WTC11 (cell line): ENCODE data around the gene INTS4.

Source experiments
- CTCF ChIP-seq: fragments of 200-600 bp; IDR thresholded peaks from 2 replicates; pipeline ENCODE4 v1.8.0; 2022; ENCODE audit warnings: antibody characterized with exemption
- SP1 ChIP-seq: sonication (generic); formaldehyde crosslinking; conservative IDR thresholded peaks from 2 replicates; pipeline ENCODE4 v1.8.1; 2022; ENCODE audit warnings: missing genetic modification reagents
- TF ChIP-seq, protein P1 (sequence below): sonication (generic); formaldehyde crosslinking; IDR thresholded peaks from 2 replicates; pipeline ENCODE4 v1.8.1; 2022; ENCODE audit warnings: missing genetic modification reagents, borderline replicate concordance
- TF ChIP-seq, protein P2 (sequence below): fragments of 250-450 bp; sonication (Bioruptor Pico); IDR thresholded peaks from 2 replicates; pipeline ENCODE4 v2.1.2; 2022; ENCODE audit warnings: mild to moderate bottlenecking, moderate library complexity

GRCh38 chr11:78039391-78039918 lies 45.0 kb upstream of the INTS4 start:
- TF ChIP-seq SP1, result no peak
- TF ChIP-seq CTCF, result no peak
- TF ChIP-seq, protein P1, sequence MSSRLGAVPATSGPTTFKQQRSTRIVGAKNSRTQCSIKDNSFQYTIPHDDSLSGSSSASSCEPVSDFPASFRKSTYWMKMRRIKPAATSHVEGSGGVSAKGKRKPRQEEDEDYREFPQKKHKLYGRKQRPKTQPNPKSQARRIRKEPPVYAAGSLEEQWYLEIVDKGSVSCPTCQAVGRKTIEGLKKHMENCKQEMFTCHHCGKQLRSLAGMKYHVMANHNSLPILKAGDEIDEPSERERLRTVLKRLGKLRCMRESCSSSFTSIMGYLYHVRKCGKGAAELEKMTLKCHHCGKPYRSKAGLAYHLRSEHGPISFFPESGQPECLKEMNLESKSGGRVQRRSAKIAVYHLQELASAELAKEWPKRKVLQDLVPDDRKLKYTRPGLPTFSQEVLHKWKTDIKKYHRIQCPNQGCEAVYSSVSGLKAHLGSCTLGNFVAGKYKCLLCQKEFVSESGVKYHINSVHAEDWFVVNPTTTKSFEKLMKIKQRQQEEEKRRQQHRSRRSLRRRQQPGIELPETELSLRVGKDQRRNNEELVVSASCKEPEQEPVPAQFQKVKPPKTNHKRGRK (CRISPR knock-in tag), result no peak
- TF ChIP-seq, protein P2, sequence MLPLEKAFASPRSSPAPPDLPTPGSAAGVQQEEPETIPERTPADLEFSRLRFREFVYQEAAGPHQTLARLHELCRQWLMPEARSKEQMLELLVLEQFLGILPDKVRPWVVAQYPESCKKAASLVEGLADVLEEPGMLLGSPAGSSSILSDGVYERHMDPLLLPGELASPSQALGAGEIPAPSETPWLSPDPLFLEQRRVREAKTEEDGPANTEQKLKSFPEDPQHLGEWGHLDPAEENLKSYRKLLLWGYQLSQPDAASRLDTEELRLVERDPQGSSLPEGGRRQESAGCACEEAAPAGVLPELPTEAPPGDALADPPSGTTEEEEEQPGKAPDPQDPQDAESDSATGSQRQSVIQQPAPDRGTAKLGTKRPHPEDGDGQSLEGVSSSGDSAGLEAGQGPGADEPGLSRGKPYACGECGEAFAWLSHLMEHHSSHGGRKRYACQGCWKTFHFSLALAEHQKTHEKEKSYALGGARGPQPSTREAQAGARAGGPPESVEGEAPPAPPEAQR (CRISPR knock-in tag), result no peak
